ENCODE measurements around the gene EQTN. TPM values are rescaled to one million over a fixed set of nuclear protein-coding genes. Genes with fewer than 3 reads are reported as not detected.

EQTN gene
- total RNA-seq, 6 donors from 2014 or later = 0.34 to 0.40 TPM; not detected in 4

- Histone ChIP-seq H3K27me3 (no peaks in the 10 kb centered on the region), H3K36me3 (no peaks in the 10 kb centered on the region), H3K9me3 (no peaks in the 10 kb centered on the region), H3K4me3 (no peak overlapping the region), H3K4me1 (no peaks in the 10 kb centered on the region), H3K27ac (no peak overlapping the region)
- 89 to 95% methylated on average over 1 of the region's 1 CpG for WGBS, 2 donors
- ATAC-seq (ENCODE audit: low FRiP score in 2 of 2) (no peak), DNase-seq (no peak)
- TF ChIP-seq POLR2A (IDR thresholded peaks at IDR 0.05) (no peak), POLR2AphosphoS5 (IDR thresholded peaks at IDR 0.05) (no peak), EP300 (IDR thresholded peaks at IDR 0.05) (no peak), CTCF (IDR thresholded peaks at IDR 0.05) (no peak)
These were observed 7.6 kb upstream of the EQTN start for GRCh38 chr9:27304521-27304920.

GRCh38 chr9:27303219-27303618, 6.3 kb upstream of the EQTN start:
- no peak overlapping the region for H3K4me3 ChIP-seq
- no peaks in the 10 kb centered on the region for H3K4me1 ChIP-seq
- no peaks in the 10 kb centered on the region for H3K27me3 ChIP-seq
- no peaks in the 10 kb centered on the region for H3K36me3 ChIP-seq
- no peak for TF ChIP-seq CTCF (IDR thresholded peaks at IDR 0.05)
- no peak for TF ChIP-seq POLR2A (IDR thresholded peaks at IDR 0.05)
- TF ChIP-seq POLR2AphosphoS5 (IDR thresholded peaks at IDR 0.05) = no peak
- no peak for TF ChIP-seq EP300 (IDR thresholded peaks at IDR 0.05)
- DNase-seq = no peak
- ATAC-seq (ENCODE audit: low FRiP score in 2 of 2) = peak in 1 of 2 donors; percentile 58
- H3K27ac ChIP-seq = no peak overlapping the region
- no peaks in the 10 kb centered on the region for H3K9me3 ChIP-seq
- 58 to 75% methylated on average over 5 to 6 of the region's 6 CpGs for WGBS, 2 donors

GRCh38 chr9:27293996-27294395, 3.0 kb downstream of the EQTN start:
- ATAC-seq (ENCODE audit: low FRiP score in 2 of 2) (no peak), DNase-seq (no peak)
- Histone ChIP-seq H3K27me3 (no peaks in the 10 kb centered on the region), H3K4me3 (no peak overlapping the region), H3K9me3 (no peaks in the 10 kb centered on the region), H3K36me3 (no peaks in the 10 kb centered on the region), H3K4me1 (no peaks in the 10 kb centered on the region), H3K27ac (no peak overlapping the region)
- 67 to 82% methylated on average over 2 of the region's 2 CpGs for WGBS, 2 donors
- TF ChIP-seq POLR2A (IDR thresholded peaks at IDR 0.05) (no peak), EP300 (IDR thresholded peaks at IDR 0.05) (no peak), POLR2AphosphoS5 (IDR thresholded peaks at IDR 0.05) (no peak), CTCF (IDR thresholded peaks at IDR 0.05) (no peak)

- Histone ChIP-seq H3K36me3 (no peaks in the 10 kb centered on the region), H3K27ac (no peak overlapping the region), H3K27me3 (no peaks in the 10 kb centered on the region), H3K4me3 (no peak overlapping the region), H3K4me1 (no peaks in the 10 kb centered on the region), H3K9me3 (no peaks in the 10 kb centered on the region)
- no peak for DNase-seq
- peak in 1 of 2 donors; percentile 92 for ATAC-seq (ENCODE audit: low FRiP score in 2 of 2)
- 82 to 87% methylated on average over 7 of the region's 7 CpGs for WGBS, 2 donors
- no peak for TF ChIP-seq POLR2AphosphoS5 (IDR thresholded peaks at IDR 0.05)
- TF ChIP-seq CTCF (IDR thresholded peaks at IDR 0.05) = no peak
- no peak for TF ChIP-seq EP300 (IDR thresholded peaks at IDR 0.05)
- TF ChIP-seq POLR2A (IDR thresholded peaks at IDR 0.05) = no peak
These were observed 4.1 kb downstream of the EQTN start for GRCh38 chr9:27292659-27293405.

- no peak overlapping the region for H3K4me3 ChIP-seq
- H3K36me3 ChIP-seq = no peaks in the 10 kb centered on the region
- DNase-seq (no peak), ATAC-seq (ENCODE audit: low FRiP score in 2 of 2) (no peak)
- 74 to 80% methylated on average over 8 of the region's 8 CpGs for WGBS, 2 donors
- H3K4me1 ChIP-seq = no peaks in the 10 kb centered on the region
- TF ChIP-seq CTCF (IDR thresholded peaks at IDR 0.05) = no peak
- no peak for TF ChIP-seq POLR2AphosphoS5 (IDR thresholded peaks at IDR 0.05)
- TF ChIP-seq POLR2A (IDR thresholded peaks at IDR 0.05) = no peak
- TF ChIP-seq EP300 (IDR thresholded peaks at IDR 0.05) = no peak
- no peaks in the 10 kb centered on the region for H3K27me3 ChIP-seq
- no peak overlapping the region for H3K27ac ChIP-seq
- no peaks in the 10 kb centered on the region for H3K9me3 ChIP-seq
These were observed 5.7 kb downstream of the EQTN start for GRCh38 chr9:27291292-27291691.
